ENCODE measurements around the gene LRRC43.
A peak's percentile ranks its signal among the peaks of the same experiment; 100 is the strongest.

GRCh38 chr12:122190842-122191668 is 8.1 kb downstream of the LRRC43 start:
- TF ChIP-seq CTCF (IDR thresholded peaks at IDR 0.05): peak; percentile 80
- TF ChIP-seq EZH2 (IDR thresholded peaks at IDR 0.05): no peak

Measured in neural progenitor cell (in vitro differentiated cells).